ENCODE measurements around the gene BRINP3.

The BRINP3 gene

GRCh38 chr1:190098107-190098506 is 379.6 kb downstream of the BRINP3 start:
- no peak for DNase-seq

DNA sequence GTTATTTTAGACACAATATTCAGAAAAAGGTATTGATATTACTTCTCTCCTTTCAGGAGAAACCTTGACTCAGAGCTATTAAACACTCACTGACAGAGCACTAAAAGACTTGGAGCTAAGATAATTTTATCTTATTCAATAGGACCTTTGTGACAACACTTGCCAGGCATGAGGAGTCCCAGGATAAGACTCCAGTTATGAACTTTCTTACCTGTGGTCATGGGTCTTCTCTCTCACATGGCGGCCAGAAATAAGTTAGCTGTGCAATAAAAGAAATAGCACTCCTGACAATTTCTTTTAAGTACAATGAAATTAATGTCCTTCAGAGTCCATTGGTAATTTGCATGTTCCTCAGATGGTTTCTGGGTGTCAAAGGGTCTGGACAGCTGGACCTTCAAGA is 382.1 kb downstream of the BRINP3 start:
- no peak for DNase-seq

DNA sequence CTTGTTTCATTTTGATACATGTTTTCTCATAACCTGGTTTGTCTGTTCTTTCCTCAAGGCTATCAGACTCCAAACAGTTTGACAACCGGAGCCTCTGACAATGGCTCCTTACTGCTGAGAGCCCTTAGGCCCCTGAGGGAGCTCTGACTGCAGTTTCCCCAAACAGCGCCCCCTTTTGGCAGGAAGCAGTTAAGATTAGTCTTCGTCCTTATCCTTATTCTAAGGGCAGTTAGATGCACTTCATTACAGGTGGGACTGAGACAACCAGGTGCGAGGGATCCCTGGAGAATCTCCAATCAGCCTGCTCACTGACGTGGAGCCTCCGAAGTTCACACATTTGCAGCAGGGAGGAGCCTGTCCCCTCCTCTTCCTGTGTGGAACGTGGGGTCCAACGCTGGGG is 393.1 kb downstream of the BRINP3 start:
- peak; percentile 6 for DNase-seq

DNA sequence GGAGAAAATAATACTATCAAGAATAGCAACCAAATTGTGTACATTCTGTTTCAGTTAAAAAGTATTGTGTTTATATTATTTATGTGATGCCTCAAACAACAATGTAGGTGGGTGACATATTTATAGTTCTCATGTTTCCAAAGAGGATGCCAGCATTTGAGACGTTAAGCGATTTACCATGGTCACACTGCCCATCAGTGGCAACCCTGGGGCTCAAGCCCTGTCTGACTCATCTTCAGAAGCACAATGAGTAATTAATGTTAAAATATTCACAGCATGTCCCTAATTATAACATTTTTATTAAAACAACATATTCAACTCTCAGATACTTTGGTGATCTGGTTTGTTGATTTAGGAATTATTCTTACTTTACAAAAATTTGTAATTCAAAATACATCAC is 409.4 kb downstream of the BRINP3 start:
- no peak for DNase-seq

DNA sequence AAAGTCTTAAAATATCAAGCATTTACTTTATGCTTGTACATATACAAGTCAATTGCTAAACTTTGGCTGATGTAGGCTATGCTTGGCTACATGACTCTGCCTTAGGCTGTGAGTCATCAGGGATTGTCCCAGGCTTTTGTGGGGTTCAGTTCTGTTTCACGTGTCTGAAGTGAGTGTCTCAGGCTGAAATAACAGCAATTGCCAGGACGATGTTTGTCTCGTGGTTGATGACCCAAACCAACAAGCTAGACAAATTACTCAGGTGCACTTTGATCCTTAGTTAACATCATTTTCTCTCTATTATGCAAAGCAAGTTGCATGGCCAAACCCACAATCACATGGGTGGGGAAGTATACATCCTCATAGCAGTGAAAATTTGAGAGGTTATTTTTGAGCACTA is 410.1 kb downstream of the BRINP3 start:
- no peak for DNase-seq

GRCh38 chr1:190066011-190066410 is 411.7 kb downstream of the BRINP3 start:
- no peak for DNase-seq

- DNase-seq: no peak
Measured at GRCh38 chr1:190049314-190049713, 428.4 kb downstream of the BRINP3 start.
